CD4-positive, CD25-positive, alpha-beta regulatory T cell (primary cell): ENCODE results near the gene MPLKIP. TPM values are rescaled to one million over a fixed set of nuclear protein-coding genes. Genes with fewer than 3 reads are reported as not detected.

ENCODE experiments used
- ATAC-seq, 2 donors: fragments of 150-1000 bp; cut with Tn5 transposase; one replicate each; pipeline ENCODE4 v1.10.0; 2021; ENCODE audit warnings: low read depth in 2 of 2, moderate number of reproducible peaks in 2 of 2, moderate library complexity in 1 of 2
- DNase-seq, 3 donors: peaks; one replicate each; pipeline versions ENCODE4 v3.0.0 to v3.0.0-alpha.2; 2012 to 2022; ENCODE audit warnings: mixed read lengths in 1 of 3
- H3K27ac ChIP-seq: one replicate; pipeline ENCODE4 v1.7.0; 2013; ENCODE audit warnings: mild to moderate bottlenecking, low read length; ENCODE audit not compliant: insufficient read depth, poor library complexity, severe bottlenecking
- H3K27me3 ChIP-seq: one replicate; pipeline ENCODE4 v1.7.0; 2013; ENCODE audit warnings: low read length; ENCODE audit not compliant: control insufficient read depth, insufficient read depth
- H3K36me3 ChIP-seq: one replicate; pipeline ENCODE4 v1.7.0; 2013; ENCODE audit warnings: mild to moderate bottlenecking, low read length, moderate library complexity; ENCODE audit not compliant: control insufficient read depth, insufficient read depth
- H3K4me1 ChIP-seq: 2 replicates; pipeline ENCODE4 v1.7.0; 2013; ENCODE audit warnings: mild to moderate bottlenecking, low read length; ENCODE audit not compliant: insufficient read depth, control insufficient read depth, poor library complexity, severe bottlenecking
- H3K4me3 ChIP-seq: one replicate; pipeline ENCODE4 v1.7.0; 2013; ENCODE audit warnings: low read depth, mild to moderate bottlenecking, low read length, moderate library complexity
- H3K9me3 ChIP-seq, 2 experiments: 1 replicate in 1 of 2; 2 replicates in 1 of 2; pipeline ENCODE4 v1.7.0; 2013; ENCODE audit warnings: low read length in 2 of 2, mild to moderate bottlenecking in 1 of 2, moderate library complexity in 1 of 2; ENCODE audit not compliant: control insufficient read depth in 2 of 2
- H3K27ac Mint-ChIP-seq, 3 donors: one replicate each; pipeline ENCODE4 v1.8.0; 2020 to 2022; ENCODE audit warnings: mild to moderate bottlenecking in 3 of 3, mixed read lengths in 3 of 3, moderate library complexity in 2 of 3
- H3K27me3 Mint-ChIP-seq: one replicate; pipeline ENCODE4 v1.8.0; 2022; ENCODE audit warnings: mild to moderate bottlenecking, mixed read lengths
- H3K36me3 Mint-ChIP-seq: one replicate; pipeline ENCODE4 v1.8.0; 2020; ENCODE audit warnings: mixed read lengths
- H3K4me1 Mint-ChIP-seq, 4 donors: one replicate each; pipeline ENCODE4 v1.8.0; 2020 to 2022; ENCODE audit warnings: mixed read lengths in 4 of 4, mild to moderate bottlenecking in 1 of 4
- H3K4me3 Mint-ChIP-seq, 4 donors: one replicate each; pipeline ENCODE4 v1.8.0; 2020 to 2022; ENCODE audit warnings: mild to moderate bottlenecking in 4 of 4, mixed read lengths in 4 of 4, moderate library complexity in 3 of 4
- H3K9me3 Mint-ChIP-seq, 7 donors: one replicate each; pipeline ENCODE4 v1.8.0; 2020 to 2022; ENCODE audit warnings: mixed read lengths in 7 of 7, mild to moderate bottlenecking in 3 of 7, moderate library complexity in 2 of 7
- polyA plus RNA-seq, 4 donors: library from polyadenylated mRNA; unstranded; fragments of 300-500 nt; fragmentation: Illumina TruSeq; gene quantifications; one replicate each; pipeline ENCODE4 v1.2.3, GENCODE V29; 2021
- total RNA-seq: library from RNA; stranded (reverse); gene quantifications from one replicate; pipeline ENCODE4 v1.2.3, GENCODE V29; 2022

MPLKIP gene
- total and polyA plus RNA-seq, 5 donors from 2014 or later: 22.4 to 95.5 (median 92.0) TPM

DNA sequence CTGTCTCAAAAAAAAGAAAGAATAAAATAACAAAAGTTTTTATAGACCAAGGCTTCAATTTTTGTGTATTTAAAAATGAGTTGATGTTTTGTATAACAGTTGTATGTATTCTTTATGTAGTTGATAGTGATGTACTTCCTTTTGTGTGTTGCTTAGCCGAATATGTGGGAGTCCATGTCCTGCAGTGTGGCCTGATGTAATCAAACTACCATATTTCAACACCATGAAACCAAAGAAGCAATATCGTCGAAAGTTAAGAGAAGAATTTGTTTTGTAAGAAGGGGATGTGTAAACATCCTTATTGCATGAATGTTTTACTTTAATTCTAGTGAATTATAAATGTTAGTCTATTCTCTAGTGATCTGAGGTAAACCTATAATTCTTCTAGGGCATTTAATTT is 56.6 kb downstream of the MPLKIP start:
- Histone ChIP-seq H3K27ac (no peak overlapping the region), H3K4me3 (no peak overlapping the region), H3K36me3 (peaks cover 13% of the 10 kb centered on the region), H3K9me3 (no peaks in the 10 kb centered on the region), H3K4me1 (no peaks in the 10 kb centered on the region), H3K27me3 (no peaks in the 10 kb centered on the region)
- peaks cover 9% of the 10 kb centered on the region for H3K36me3 Mint-ChIP-seq
- H3K9me3 Mint-ChIP-seq: no peaks in the 10 kb centered on the region
- H3K27ac Mint-ChIP-seq: no peak overlapping the region
- ATAC-seq (no peak), DNase-seq (no peak)
- H3K4me1 Mint-ChIP-seq: peaks cover 0 to 8% (median under 1%) of the 10 kb centered on the region in 4 donors
- H3K27me3 Mint-ChIP-seq: no peaks in the 10 kb centered on the region
- no peak overlapping the region for H3K4me3 Mint-ChIP-seq

Other genes with a start within 250 kb of the MPLKIP start
- 124 TPM for gene CDK13, start 184.4 kb downstream of the MPLKIP start, total RNA-seq
- gene CDK13, start 184.4 kb downstream of the MPLKIP start, polyA plus RNA-seq: 10 to 100 TPM; 23.7 to 34.0 (median 33.7) TPM
- not detected for gene SUGCT, start 383 bp upstream of the MPLKIP start, total RNA-seq
- gene SUGCT, start 383 bp upstream of the MPLKIP start, polyA plus RNA-seq: 1 to 10 TPM in 3 of 4 donors, under 1 TPM in 1; 0.52 to 3.1 (median 1.5) TPM